Measurements from ENCODE around the gene DNHD1. TPM values are rescaled to one million over a fixed set of nuclear protein-coding genes. Genes with fewer than 3 reads are reported as not detected.

DNHD1 gene
- total RNA-seq, 2 donors from 2014 or later = 23.9 to 26.5 TPM

DNA sequence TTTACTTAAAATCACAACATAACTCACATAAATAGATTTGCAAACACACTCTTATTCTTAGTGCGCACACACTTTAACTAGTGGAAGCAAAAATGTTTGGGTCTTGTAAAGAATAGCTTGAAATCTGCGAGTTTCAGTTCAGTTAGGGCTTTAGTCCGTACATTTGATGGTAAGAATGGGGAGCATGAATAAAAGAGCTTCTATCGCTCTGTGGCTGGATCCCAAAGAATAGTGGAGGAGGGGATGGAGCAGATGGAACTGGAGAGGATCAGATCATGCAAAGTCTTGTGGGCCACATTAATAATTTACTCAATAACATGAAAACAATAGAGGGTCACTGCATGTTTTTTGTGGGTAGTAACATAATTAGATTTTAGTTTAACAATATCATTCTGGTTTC is 44.3 kb downstream of the DNHD1 start:
- Histone ChIP-seq H3K27me3 (replicated peaks; ENCODE audit: insufficient read depth) (no peaks in the 10 kb centered on the region), H3K4me3 (no peak overlapping the region), H3K36me3 (peaks cover 11% of the 10 kb centered on the region), H3K9me3 (no peaks in the 10 kb centered on the region), H3K4me1 (ENCODE audit: control insufficient read depth in 1 of 2, low read depth in 2 of 2) (no peaks in the 10 kb centered on the region), H3K27ac (no peak overlapping the region)
- TF ChIP-seq, protein P1, sequence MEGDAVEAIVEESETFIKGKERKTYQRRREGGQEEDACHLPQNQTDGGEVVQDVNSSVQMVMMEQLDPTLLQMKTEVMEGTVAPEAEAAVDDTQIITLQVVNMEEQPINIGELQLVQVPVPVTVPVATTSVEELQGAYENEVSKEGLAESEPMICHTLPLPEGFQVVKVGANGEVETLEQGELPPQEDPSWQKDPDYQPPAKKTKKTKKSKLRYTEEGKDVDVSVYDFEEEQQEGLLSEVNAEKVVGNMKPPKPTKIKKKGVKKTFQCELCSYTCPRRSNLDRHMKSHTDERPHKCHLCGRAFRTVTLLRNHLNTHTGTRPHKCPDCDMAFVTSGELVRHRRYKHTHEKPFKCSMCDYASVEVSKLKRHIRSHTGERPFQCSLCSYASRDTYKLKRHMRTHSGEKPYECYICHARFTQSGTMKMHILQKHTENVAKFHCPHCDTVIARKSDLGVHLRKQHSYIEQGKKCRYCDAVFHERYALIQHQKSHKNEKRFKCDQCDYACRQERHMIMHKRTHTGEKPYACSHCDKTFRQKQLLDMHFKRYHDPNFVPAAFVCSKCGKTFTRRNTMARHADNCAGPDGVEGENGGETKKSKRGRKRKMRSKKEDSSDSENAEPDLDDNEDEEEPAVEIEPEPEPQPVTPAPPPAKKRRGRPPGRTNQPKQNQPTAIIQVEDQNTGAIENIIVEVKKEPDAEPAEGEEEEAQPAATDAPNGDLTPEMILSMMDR (IDR thresholded peaks at IDR 0.05) = no peak
- DNase-seq (ENCODE audit: low spot score) = no peak
- no peak for ATAC-seq (ENCODE audit: insufficient number of reproducible peaks, low FRiP score, low read depth)

DNA sequence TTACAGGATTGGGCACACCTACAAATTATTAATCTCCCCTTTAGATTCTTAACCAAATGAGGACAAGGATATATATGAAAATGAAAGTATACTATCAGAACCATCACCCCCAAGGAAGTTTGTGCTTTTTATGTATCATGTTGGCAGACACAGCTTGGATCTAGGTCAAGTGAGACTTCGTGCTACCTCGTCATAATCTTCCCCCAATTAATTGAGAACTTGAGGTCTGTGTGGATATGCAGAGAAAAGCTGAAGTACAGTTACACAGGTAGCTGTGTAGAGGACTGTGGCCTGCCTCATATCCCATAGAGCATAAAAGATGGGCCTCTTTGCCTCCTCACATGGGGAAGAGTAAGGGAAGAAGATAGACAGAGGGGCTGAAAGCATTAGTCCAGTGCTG is 45.6 kb downstream of the DNHD1 start:
- no peaks in the 10 kb centered on the region for H3K4me1 ChIP-seq (ENCODE audit: control insufficient read depth in 1 of 2, low read depth in 2 of 2)
- H3K4me3 ChIP-seq = no peak overlapping the region
- peaks cover 11% of the 10 kb centered on the region for H3K36me3 ChIP-seq
- TF ChIP-seq, protein P1 (IDR thresholded peaks at IDR 0.05) = no peak
- no peaks in the 10 kb centered on the region for H3K27me3 ChIP-seq (replicated peaks; ENCODE audit: insufficient read depth)
- H3K9me3 ChIP-seq = no peaks in the 10 kb centered on the region
- H3K27ac ChIP-seq = no peak overlapping the region
- ATAC-seq (ENCODE audit: insufficient number of reproducible peaks, low FRiP score, low read depth) (no peak), DNase-seq (ENCODE audit: low spot score) (no peak)

DNA sequence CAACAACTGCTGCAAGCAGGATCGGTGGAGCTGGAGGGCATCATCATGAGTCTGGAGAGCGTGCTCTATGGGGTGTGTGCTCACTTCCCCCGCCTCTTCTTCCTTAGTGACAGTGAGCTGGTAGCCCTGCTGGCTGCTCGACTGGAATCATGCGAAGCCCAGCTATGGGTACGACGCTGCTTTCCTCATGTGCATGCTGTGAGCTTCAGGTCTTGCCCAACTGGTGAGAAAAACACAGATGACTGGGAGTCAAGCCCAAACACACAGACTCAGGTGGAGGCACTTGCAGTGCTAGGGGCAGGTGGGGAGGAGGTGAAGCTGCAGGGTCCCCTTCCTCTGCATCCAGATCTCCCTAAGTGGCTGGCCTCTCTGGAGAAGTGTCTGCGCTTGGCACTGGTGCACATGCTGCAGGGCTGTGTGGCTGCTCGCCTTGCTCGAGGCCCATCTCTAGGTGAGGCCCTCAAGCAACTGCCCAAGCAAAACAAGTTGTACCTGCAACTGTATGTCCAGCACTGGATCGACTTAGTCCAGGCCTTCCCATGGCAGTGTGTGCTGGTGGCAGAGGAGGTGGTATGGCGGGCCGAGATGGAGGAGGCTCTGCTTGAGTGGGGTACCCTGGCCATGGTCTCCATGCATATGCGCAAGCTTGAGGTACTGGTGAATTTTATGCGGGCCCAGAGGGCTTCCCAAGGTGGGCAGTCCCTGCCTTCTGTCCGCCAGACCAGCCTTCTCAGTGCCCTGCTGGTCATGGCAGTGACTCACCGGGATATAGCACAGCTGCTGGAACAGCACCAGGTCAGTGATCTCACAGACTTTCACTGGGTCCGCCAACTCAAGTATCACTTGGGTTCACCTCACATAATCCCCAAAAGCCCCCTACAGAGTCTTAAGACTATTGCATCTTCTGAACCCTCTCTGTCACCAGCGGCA is 48.1 kb downstream of the DNHD1 start:
- peaks cover 11% of the 10 kb centered on the region for H3K36me3 ChIP-seq
- no peaks in the 10 kb centered on the region for H3K9me3 ChIP-seq
- DNase-seq (ENCODE audit: low spot score) (no peak), ATAC-seq (ENCODE audit: insufficient number of reproducible peaks, low FRiP score, low read depth) (no peak)
- no peak overlapping the region for H3K4me3 ChIP-seq
- no peak overlapping the region for H3K27ac ChIP-seq
- TF ChIP-seq, protein P1 (IDR thresholded peaks at IDR 0.05) = no peak
- H3K4me1 ChIP-seq (ENCODE audit: control insufficient read depth in 1 of 2, low read depth in 2 of 2) = no peaks in the 10 kb centered on the region
- H3K27me3 ChIP-seq (replicated peaks; ENCODE audit: insufficient read depth) = no peaks in the 10 kb centered on the region

DNA sequence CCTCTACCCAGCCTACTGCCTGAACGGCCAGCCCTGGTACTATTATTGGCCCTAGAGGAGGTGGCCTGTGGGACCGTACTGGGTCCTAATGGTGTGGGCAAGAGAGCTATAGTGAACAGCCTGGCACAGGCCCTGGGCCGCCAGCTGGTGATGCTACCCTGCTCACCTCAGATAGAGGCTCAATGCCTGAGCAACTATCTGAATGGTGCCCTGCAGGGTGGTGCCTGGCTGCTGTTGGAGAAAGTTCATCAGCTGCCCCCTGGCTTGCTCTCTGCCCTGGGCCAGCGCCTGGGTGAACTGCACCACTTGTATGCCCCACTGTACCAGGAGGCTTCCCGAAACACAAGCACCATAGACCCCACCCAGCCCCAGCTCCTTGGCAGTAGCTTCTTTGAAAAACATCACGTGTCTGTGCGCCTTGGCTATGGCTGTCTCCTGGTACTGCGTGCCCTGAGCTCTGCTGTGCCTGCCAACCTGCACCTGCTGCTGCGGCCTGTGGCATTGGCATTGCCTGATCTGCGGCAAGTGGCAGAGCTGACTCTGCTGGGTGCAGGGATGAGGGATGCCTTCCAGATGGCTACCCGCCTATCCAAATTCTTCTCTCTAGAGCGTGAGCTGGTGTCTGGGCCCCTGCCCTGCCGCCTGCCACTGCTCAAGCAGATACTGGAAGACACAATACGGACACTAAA is 49.0 kb downstream of the DNHD1 start:
- Histone ChIP-seq H3K9me3 (no peaks in the 10 kb centered on the region), H3K27ac (no peak overlapping the region), H3K4me1 (ENCODE audit: control insufficient read depth in 1 of 2, low read depth in 2 of 2) (no peaks in the 10 kb centered on the region), H3K36me3 (peaks cover 11% of the 10 kb centered on the region), H3K27me3 (replicated peaks; ENCODE audit: insufficient read depth) (no peaks in the 10 kb centered on the region), H3K4me3 (no peak overlapping the region)
- TF ChIP-seq, protein P1 (IDR thresholded peaks at IDR 0.05) = no peak
- DNase-seq (ENCODE audit: low spot score) (no peak), ATAC-seq (ENCODE audit: insufficient number of reproducible peaks, low FRiP score, low read depth) (no peak)

DNA sequence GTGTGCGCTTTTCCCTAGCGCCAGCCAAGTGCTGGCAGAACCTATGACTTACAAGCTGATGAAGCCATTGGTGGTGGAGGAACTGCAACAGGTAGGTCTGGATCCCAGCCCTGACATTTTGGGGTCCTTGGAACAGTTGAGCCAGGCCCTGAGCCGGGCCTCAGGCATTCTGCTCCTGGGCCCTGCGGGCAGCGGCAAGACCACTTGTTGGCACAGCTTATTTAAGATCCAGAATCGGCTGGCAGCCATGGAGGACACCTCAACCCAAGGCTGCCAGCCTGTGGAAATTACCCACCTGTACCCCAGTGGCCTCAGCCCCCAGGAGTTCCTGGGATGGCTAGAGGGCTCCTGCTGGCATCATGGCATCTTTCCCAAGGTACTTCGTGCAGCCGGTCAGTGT is 49.7 kb downstream of the DNHD1 start:
- DNase-seq (ENCODE audit: low spot score) = no peak
- Histone ChIP-seq H3K4me1 (ENCODE audit: control insufficient read depth in 1 of 2, low read depth in 2 of 2) (no peaks in the 10 kb centered on the region), H3K4me3 (no peak overlapping the region), H3K36me3 (peaks cover 11% of the 10 kb centered on the region), H3K9me3 (no peaks in the 10 kb centered on the region), H3K27me3 (replicated peaks; ENCODE audit: insufficient read depth) (no peaks in the 10 kb centered on the region), H3K27ac (no peak overlapping the region)
- TF ChIP-seq, protein P1 (IDR thresholded peaks at IDR 0.05) = no peak
- no peak for ATAC-seq (ENCODE audit: insufficient number of reproducible peaks, low FRiP score, low read depth)
